ENCODE results near the gene RPL3.

Gene RPL3

DNA sequence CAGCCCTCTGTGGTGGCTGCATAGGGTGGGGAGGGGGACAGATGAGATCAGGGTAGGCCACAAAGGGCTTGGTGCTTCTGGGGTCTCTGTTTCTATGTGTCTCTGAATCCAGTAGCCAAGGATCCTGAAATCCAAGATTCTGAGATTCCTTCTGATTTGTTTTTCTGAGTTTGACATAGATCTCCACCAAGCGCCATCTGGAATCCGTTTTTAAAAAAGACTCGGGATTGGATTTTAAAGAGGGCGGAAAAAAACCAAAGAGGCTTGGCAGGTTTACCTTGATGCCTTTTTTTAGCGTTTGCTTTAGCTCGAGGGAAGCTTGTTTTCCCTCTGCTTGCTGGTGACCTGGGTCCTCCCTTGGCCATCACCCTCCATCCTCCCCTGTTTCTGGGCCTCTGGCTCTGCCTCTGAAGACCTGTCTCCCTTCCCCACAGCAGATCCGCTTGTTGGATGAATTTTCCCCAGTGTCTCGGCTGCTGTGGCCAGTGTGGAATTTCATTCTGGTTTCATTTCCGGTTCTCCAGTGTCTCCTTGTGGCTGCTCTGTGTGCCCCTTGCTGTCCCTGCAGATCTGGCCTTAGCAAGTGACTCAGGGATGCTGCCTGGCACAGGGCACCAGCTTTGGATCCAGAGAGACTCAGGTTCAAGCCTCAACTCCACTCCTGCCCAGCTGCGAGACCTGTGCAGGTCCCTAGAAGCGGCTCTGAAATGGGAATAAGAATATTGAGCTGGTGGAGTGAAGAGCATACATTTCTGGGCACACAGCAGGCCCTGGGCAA lies 45.5 kb upstream of the RPL3 start:
- Histone ChIP-seq H3K4me1 (peaks cover 0 to 11% (median 0%) of the 10 kb centered on the region in 4 donors), H3K36me3 (no peaks in the 10 kb centered on the region), H3K27me3 (peaks cover 0 to 3% of the 10 kb centered on the region in 2 donors), H3K4me3 (no peak overlapping the region), H3K27ac (no peak overlapping the region), H3K9me3 (no peaks in the 10 kb centered on the region)
- TF ChIP-seq CTCF (IDR thresholded peaks at IDR 0.05), result no peak
- DNase-seq, result no peak
- intact Hi-C loops (cut with DNase I; ENCODE audit: low total_unique reads), result no loop called here

- Histone ChIP-seq H3K27me3 (peaks cover 0 to 3% of the 10 kb centered on the region in 2 donors), H3K27ac (no peak overlapping the region), H3K4me1 (peaks cover 0 to 11% (median 0%) of the 10 kb centered on the region in 4 donors), H3K9me3 (no peaks in the 10 kb centered on the region), H3K4me3 (no peak overlapping the region), H3K36me3 (peaks cover 0 to 2% (median 0%) of the 10 kb centered on the region in 3 donors)
- intact Hi-C loops (cut with DNase I; ENCODE audit: low total_unique reads), result no loop called here
- no peak for TF ChIP-seq CTCF (IDR thresholded peaks at IDR 0.05)
- no peak for DNase-seq
Observed at GRCh38 chr22:39363751-39364515, 44.5 kb upstream of the RPL3 start.

DNA sequence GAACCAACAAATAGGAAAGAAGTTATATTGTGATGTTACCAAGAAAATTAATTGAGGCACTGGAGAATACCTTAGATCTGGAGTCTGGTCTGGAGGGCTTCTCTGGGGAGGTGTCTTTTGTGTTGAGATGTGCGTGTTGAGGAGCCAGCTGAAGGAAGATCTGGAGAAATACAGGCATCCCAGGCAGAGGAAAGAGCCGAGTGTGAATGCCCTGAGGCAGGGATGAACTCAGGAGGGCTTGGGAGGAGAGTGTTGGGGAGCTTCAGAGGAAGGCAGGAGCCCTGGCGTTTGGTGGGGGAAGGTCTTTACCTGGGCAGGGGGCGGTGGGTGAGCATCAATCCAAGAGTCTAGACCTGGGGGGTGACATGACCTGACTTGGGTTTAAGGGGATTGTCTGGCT lies 43.5 kb upstream of the RPL3 start:
- no peak for DNase-seq
- no peak for TF ChIP-seq CTCF (IDR thresholded peaks at IDR 0.05)

DNA sequence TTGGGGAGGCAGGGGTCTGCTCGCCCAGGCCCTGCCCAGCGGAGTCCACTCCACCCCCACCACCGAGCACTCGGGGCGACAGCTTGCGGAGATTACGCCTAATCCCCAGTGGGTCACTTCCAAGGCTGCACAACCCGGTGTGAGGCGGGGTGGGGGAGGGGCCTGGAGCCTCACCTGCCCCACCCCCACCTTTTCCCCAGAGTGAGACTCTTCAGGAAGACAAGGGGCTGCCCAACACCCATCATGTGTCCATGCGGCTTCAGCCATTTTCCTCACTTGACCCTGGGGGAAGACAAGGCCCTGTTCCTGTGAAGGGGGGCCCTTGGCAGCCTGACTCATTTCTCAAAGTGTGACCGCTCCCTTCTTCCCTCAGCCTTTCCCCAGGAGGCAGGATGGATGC lies 42.8 kb upstream of the RPL3 start:
- H3K36me3 ChIP-seq, result peaks cover 0 to 3% (median 0%) of the 10 kb centered on the region in 3 donors
- intact Hi-C loops (cut with DNase I; ENCODE audit: low total_unique reads), result no loop called here
- no peak overlapping the region for H3K27ac ChIP-seq

More for the DNA sequence above, 43.5 kb upstream of the RPL3 start:
- Histone ChIP-seq H3K27ac (no peak overlapping the region), H3K4me1 (peaks cover 0 to 11% (median 0%) of the 10 kb centered on the region in 4 donors), H3K36me3 (peaks cover 0 to 3% (median 0%) of the 10 kb centered on the region in 3 donors), H3K27me3 (peaks cover 0 to 3% of the 10 kb centered on the region in 2 donors), H3K4me3 (no peak overlapping the region), H3K9me3 (no peaks in the 10 kb centered on the region)
- intact Hi-C loops (cut with DNase I; ENCODE audit: low total_unique reads), result no loop called here

GRCh38 chr22:39361496-39361895 lies 42.1 kb upstream of the RPL3 start:
- no peak for TF ChIP-seq CTCF (IDR thresholded peaks at IDR 0.05)
- no peak overlapping the region for H3K27ac ChIP-seq
- H3K9me3 ChIP-seq, result no peaks in the 10 kb centered on the region
- H3K27me3 ChIP-seq, result peaks cover 0 to 3% of the 10 kb centered on the region in 2 donors
- intact Hi-C loops (cut with DNase I; ENCODE audit: low total_unique reads), result no loop called here
- no peak for DNase-seq
- H3K4me1 ChIP-seq, result peaks cover 0 to 11% (median 0%) of the 10 kb centered on the region in 4 donors
- H3K4me3 ChIP-seq, result no peak overlapping the region
- peaks cover 0 to 3% (median 0%) of the 10 kb centered on the region in 3 donors for H3K36me3 ChIP-seq

More for the DNA sequence above, 42.8 kb upstream of the RPL3 start:
- no peak for TF ChIP-seq CTCF (IDR thresholded peaks at IDR 0.05)
- Histone ChIP-seq H3K27me3 (peaks cover 0 to 3% of the 10 kb centered on the region in 2 donors), H3K9me3 (no peaks in the 10 kb centered on the region), H3K4me3 (no peak overlapping the region), H3K4me1 (peaks cover 0 to 11% (median 0%) of the 10 kb centered on the region in 4 donors)
- DNase-seq, result no peak
